ENCODE data around the gene CNOT6.

CNOT6 gene

GRCh38 chr5:180595381-180596114, 101.4 kb downstream of the CNOT6 start:
- Histone ChIP-seq H3K4me1 (ENCODE audit: control insufficient read depth, insufficient read depth, low read length) (no peaks in the 10 kb centered on the region), H3K4me3 (ENCODE audit: low read length) (no peak overlapping the region), H3K9ac (ENCODE audit: low read length) (no peak overlapping the region), H3K27me3 (replicated peaks; ENCODE audit: control insufficient read depth, insufficient read depth, low read length) (peaks cover 18% of the 10 kb centered on the region), H3K9me3 (ENCODE audit: control insufficient read depth, low read length) (no peaks in the 10 kb centered on the region), H3K36me3 (ENCODE audit: control insufficient read depth, insufficient read depth, low read length, severe bottlenecking) (no peaks in the 10 kb centered on the region)
- DNase-seq (ENCODE audit: low read depth), result no peak

- Histone ChIP-seq H3K36me3 (ENCODE audit: control insufficient read depth, insufficient read depth, low read length, severe bottlenecking) (no peaks in the 10 kb centered on the region), H3K4me3 (ENCODE audit: low read length) (no peak overlapping the region), H3K9ac (ENCODE audit: low read length) (no peak overlapping the region), H3K9me3 (ENCODE audit: control insufficient read depth, low read length) (no peaks in the 10 kb centered on the region), H3K27me3 (replicated peaks; ENCODE audit: control insufficient read depth, insufficient read depth, low read length) (peaks cover 20% of the 10 kb centered on the region), H3K4me1 (ENCODE audit: control insufficient read depth, insufficient read depth, low read length) (no peaks in the 10 kb centered on the region)
- DNase-seq (ENCODE audit: low read depth), result no peak
Observed at GRCh38 chr5:180596115-180596667, 102.0 kb downstream of the CNOT6 start.

GRCh38 chr5:180596668-180597231, 102.6 kb downstream of the CNOT6 start:
- no peaks in the 10 kb centered on the region for H3K9me3 ChIP-seq (ENCODE audit: control insufficient read depth, low read length)
- H3K9ac ChIP-seq (ENCODE audit: low read length), result no peak overlapping the region
- DNase-seq (ENCODE audit: low read depth), result no peak
- peaks cover 23% of the 10 kb centered on the region for H3K27me3 ChIP-seq (replicated peaks; ENCODE audit: control insufficient read depth, insufficient read depth, low read length)
- no peaks in the 10 kb centered on the region for H3K36me3 ChIP-seq (ENCODE audit: control insufficient read depth, insufficient read depth, low read length, severe bottlenecking)
- H3K4me3 ChIP-seq (ENCODE audit: low read length), result no peak overlapping the region
- H3K4me1 ChIP-seq (ENCODE audit: control insufficient read depth, insufficient read depth, low read length), result no peaks in the 10 kb centered on the region

- H3K4me1 ChIP-seq (ENCODE audit: control insufficient read depth, insufficient read depth, low read length), result no peaks in the 10 kb centered on the region
- no peak overlapping the region for H3K4me3 ChIP-seq (ENCODE audit: low read length)
- H3K27me3 ChIP-seq (replicated peaks; ENCODE audit: control insufficient read depth, insufficient read depth, low read length), result peaks cover 18% of the 10 kb centered on the region
- no peaks in the 10 kb centered on the region for H3K9me3 ChIP-seq (ENCODE audit: control insufficient read depth, low read length)
- no peak overlapping the region for H3K9ac ChIP-seq (ENCODE audit: low read length)
- no peak for DNase-seq (ENCODE audit: low read depth)
- H3K36me3 ChIP-seq (ENCODE audit: control insufficient read depth, insufficient read depth, low read length, severe bottlenecking), result no peaks in the 10 kb centered on the region
Observed at GRCh38 chr5:180598316-180598701, 104.1 kb downstream of the CNOT6 start.

GRCh38 chr5:180598797-180599589, 104.8 kb downstream of the CNOT6 start:
- no peak overlapping the region for H3K4me3 ChIP-seq (ENCODE audit: low read length)
- H3K9me3 ChIP-seq (ENCODE audit: control insufficient read depth, low read length), result no peaks in the 10 kb centered on the region
- H3K4me1 ChIP-seq (ENCODE audit: control insufficient read depth, insufficient read depth, low read length), result no peaks in the 10 kb centered on the region
- H3K27me3 ChIP-seq (replicated peaks; ENCODE audit: control insufficient read depth, insufficient read depth, low read length), result peaks cover 18% of the 10 kb centered on the region
- DNase-seq (ENCODE audit: low read depth), result no peak
- H3K36me3 ChIP-seq (ENCODE audit: control insufficient read depth, insufficient read depth, low read length, severe bottlenecking), result no peaks in the 10 kb centered on the region
- H3K9ac ChIP-seq (ENCODE audit: low read length), result no peak overlapping the region

GRCh38 chr5:180599590-180599914, 105.4 kb downstream of the CNOT6 start:
- H3K27me3 ChIP-seq (replicated peaks; ENCODE audit: control insufficient read depth, insufficient read depth, low read length), result peaks cover 20% of the 10 kb centered on the region
- no peaks in the 10 kb centered on the region for H3K4me1 ChIP-seq (ENCODE audit: control insufficient read depth, insufficient read depth, low read length)
- no peak overlapping the region for H3K4me3 ChIP-seq (ENCODE audit: low read length)
- H3K36me3 ChIP-seq (ENCODE audit: control insufficient read depth, insufficient read depth, low read length, severe bottlenecking), result no peaks in the 10 kb centered on the region
- H3K9me3 ChIP-seq (ENCODE audit: control insufficient read depth, low read length), result no peaks in the 10 kb centered on the region
- DNase-seq (ENCODE audit: low read depth), result no peak
- H3K9ac ChIP-seq (ENCODE audit: low read length), result no peak overlapping the region

- Histone ChIP-seq H3K4me1 (ENCODE audit: control insufficient read depth, insufficient read depth, low read length) (no peaks in the 10 kb centered on the region), H3K9me3 (ENCODE audit: control insufficient read depth, low read length) (no peaks in the 10 kb centered on the region), H3K36me3 (ENCODE audit: control insufficient read depth, insufficient read depth, low read length, severe bottlenecking) (no peaks in the 10 kb centered on the region), H3K9ac (ENCODE audit: low read length) (no peak overlapping the region), H3K27me3 (replicated peaks; ENCODE audit: control insufficient read depth, insufficient read depth, low read length) (peaks cover 23% of the 10 kb centered on the region), H3K4me3 (ENCODE audit: low read length) (no peak overlapping the region)
- no peak for DNase-seq (ENCODE audit: low read depth)
Observed at GRCh38 chr5:180599981-180600553, 105.9 kb downstream of the CNOT6 start.

- H3K36me3 ChIP-seq (ENCODE audit: control insufficient read depth, insufficient read depth, low read length, severe bottlenecking), result no peaks in the 10 kb centered on the region
- H3K9ac ChIP-seq (ENCODE audit: low read length), result no peak overlapping the region
- peaks cover 23% of the 10 kb centered on the region for H3K27me3 ChIP-seq (replicated peaks; ENCODE audit: control insufficient read depth, insufficient read depth, low read length)
- no peaks in the 10 kb centered on the region for H3K4me1 ChIP-seq (ENCODE audit: control insufficient read depth, insufficient read depth, low read length)
- no peaks in the 10 kb centered on the region for H3K9me3 ChIP-seq (ENCODE audit: control insufficient read depth, low read length)
- no peak overlapping the region for H3K4me3 ChIP-seq (ENCODE audit: low read length)
- DNase-seq (ENCODE audit: low read depth), result no peak
Observed at GRCh38 chr5:180600554-180601041, 106.4 kb downstream of the CNOT6 start.

GRCh38 chr5:180601591-180602480, 107.7 kb downstream of the CNOT6 start:
- Histone ChIP-seq H3K27me3 (replicated peaks; ENCODE audit: control insufficient read depth, insufficient read depth, low read length) (peaks cover 23% of the 10 kb centered on the region), H3K4me3 (ENCODE audit: low read length) (no peak overlapping the region), H3K4me1 (ENCODE audit: control insufficient read depth, insufficient read depth, low read length) (no peaks in the 10 kb centered on the region), H3K9me3 (ENCODE audit: control insufficient read depth, low read length) (no peaks in the 10 kb centered on the region), H3K9ac (ENCODE audit: low read length) (no peak overlapping the region), H3K36me3 (ENCODE audit: control insufficient read depth, insufficient read depth, low read length, severe bottlenecking) (no peaks in the 10 kb centered on the region)
- DNase-seq (ENCODE audit: low read depth), result no peak

GRCh38 chr5:180602481-180603075, 108.4 kb downstream of the CNOT6 start:
- Histone ChIP-seq H3K9ac (ENCODE audit: low read length) (no peak overlapping the region), H3K4me1 (ENCODE audit: control insufficient read depth, insufficient read depth, low read length) (no peaks in the 10 kb centered on the region), H3K4me3 (ENCODE audit: low read length) (no peak overlapping the region), H3K36me3 (ENCODE audit: control insufficient read depth, insufficient read depth, low read length, severe bottlenecking) (no peaks in the 10 kb centered on the region), H3K9me3 (ENCODE audit: control insufficient read depth, low read length) (no peaks in the 10 kb centered on the region), H3K27me3 (replicated peaks; ENCODE audit: control insufficient read depth, insufficient read depth, low read length) (peaks cover 23% of the 10 kb centered on the region)
- DNase-seq (ENCODE audit: low read depth), result no peak

Data from adipocyte (in vitro differentiated cells).